Activated T-cell treated with anti-CD3 and anti-CD28 coated beads for 4 hours (primary cell): ENCODE measurements around the gene NXPH1.
A peak's percentile ranks its signal among the peaks of the same experiment; 100 is the strongest.

Experiments
- DNase-seq: peaks from one replicate; pipeline ENCODE4 v3.0.0-alpha.2; 2020

The NXPH1 gene

DNA sequence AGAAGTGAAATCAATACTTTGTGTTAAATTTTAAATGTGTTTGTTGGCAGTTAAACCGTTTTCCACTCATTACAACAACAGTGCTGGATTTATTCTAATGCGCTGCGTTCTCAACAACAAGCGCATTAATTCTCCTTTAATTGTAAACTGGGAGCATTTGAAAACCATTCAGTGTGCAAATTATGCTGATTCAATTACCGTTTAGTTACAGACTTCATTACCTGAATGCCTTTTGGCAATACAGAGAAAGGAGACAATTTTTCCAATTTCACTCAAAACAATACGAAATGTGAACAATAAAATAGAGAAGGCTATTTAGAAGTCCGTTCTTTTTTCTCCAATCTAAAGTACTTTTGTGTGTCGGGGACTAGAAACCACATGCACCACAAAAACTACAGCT is 4.2 kb downstream of the NXPH1 start:
- DNase-seq = no peak

DNA sequence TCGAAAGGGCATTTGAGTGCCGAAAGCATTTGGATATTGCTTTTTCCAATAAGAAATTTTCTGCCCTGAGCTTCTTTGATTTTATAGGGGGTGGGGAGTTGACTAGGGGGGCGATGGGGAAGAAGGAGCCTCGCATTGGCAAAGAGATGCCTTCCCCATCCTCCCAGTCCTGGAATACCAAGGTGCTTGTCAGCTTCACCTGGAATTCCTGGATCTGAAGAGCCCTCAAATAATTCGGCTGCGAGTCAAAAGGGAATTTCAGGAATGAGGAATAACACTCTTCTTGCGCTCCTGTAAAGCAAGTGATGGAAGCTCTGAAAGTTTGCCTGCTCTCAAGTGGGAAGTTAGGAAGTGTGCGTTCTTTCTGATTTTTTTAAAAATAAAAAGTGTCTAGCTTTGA is 7.3 kb downstream of the NXPH1 start:
- DNase-seq = no peak

DNA sequence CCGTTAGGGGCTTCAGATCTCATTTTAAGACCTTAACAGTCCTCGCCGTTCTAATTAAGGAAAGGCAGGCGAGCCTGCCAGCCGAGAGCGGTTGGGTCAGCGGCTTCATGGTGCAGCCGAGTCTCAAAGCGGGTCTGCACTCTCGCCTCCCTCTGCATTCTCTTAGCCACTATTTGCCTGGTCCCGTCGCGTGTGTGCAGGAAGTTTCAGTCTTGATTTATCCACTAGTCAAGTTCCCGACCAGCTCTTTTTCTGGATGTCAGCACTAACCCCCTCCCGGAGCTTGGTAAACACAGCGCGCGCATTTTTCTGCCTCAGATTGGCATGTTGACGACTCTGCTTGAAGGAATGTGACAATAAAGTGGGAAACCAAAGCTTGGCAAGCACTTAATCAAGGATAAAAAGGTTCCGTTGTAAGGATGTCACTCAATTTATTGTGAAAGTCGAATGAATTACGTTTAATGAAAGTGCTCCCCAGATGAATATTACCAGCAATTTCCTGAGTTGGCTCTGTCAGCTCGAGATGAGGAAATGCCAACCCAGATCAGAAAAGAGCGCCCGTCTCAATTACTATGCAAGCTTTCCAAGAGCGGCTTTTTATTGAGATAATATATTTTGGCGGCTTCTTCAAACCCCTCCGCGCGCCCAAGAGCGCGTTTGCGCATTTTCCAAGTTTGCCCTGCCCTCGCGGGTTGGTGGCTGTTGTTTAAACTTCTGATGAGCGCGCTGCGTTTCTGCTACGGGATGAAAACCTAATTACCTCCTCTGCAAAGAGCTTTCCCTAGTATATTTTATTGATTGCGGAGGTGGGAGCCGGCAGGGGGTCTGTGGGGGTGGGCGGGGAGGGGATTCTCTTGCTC is 7.9 kb downstream of the NXPH1 start:
- DNase-seq = no peak

DNA sequence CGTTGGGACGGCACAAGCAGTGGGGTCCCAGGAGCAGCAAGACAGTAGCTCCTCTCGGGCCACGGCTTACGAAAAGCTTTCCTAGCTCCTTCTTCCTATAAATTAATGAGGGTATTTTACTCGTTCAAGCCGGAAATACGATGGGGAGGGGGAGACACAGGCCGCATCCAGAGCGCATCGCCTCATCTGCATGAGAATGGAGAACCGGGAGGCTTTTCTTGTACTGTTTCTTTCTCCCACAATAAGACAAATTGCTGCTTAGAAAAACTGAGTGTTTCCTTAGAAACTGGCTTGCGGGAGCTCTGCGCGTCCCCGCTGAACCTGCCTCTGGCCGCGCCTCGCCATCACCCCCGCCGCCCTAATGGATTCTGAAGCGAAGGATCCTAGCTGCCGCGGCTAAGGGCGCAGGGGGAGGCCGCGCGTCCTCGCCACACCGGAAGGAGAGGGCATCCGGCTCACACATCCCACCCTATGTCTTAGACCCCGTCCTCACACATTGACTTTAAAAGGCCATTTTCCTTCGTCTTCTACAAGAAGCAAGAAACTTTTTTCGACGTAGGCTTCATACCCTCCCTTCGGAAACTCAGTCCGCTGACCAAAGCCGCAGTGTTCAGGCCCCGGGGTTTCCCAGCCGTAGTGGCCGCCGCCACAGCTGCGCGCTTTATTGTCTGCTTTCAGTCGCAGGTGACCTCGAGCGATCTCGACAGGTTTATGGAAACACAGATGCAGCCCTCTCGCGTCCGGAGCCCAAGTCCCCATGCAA is 8.8 kb downstream of the NXPH1 start:
- DNase-seq = no peak

DNA sequence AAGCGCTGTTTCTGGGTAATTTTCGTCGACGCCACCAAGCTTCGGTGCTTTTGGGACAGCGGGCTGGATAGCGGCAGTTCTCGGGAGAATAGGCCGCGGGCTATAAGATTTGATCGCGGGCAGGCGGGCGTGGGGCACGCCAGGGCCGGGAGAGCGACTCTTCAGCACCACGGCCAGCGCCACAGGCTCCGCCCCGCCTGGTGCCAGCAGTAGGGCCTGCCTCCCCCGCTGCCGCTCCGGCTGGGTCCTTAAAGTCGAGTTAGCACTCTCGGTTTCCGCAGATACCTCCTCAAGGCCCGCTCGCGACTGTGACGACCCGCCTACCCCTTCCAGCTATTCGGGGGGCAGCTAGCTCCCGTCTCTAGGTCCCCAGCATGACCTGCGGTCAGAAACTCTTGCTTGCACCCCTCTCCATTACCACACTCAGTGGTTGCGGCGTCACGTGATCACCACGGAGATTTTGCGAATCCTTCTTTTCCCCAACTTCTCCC is 9.4 kb downstream of the NXPH1 start:
- peak; percentile 4 for DNase-seq

DNA sequence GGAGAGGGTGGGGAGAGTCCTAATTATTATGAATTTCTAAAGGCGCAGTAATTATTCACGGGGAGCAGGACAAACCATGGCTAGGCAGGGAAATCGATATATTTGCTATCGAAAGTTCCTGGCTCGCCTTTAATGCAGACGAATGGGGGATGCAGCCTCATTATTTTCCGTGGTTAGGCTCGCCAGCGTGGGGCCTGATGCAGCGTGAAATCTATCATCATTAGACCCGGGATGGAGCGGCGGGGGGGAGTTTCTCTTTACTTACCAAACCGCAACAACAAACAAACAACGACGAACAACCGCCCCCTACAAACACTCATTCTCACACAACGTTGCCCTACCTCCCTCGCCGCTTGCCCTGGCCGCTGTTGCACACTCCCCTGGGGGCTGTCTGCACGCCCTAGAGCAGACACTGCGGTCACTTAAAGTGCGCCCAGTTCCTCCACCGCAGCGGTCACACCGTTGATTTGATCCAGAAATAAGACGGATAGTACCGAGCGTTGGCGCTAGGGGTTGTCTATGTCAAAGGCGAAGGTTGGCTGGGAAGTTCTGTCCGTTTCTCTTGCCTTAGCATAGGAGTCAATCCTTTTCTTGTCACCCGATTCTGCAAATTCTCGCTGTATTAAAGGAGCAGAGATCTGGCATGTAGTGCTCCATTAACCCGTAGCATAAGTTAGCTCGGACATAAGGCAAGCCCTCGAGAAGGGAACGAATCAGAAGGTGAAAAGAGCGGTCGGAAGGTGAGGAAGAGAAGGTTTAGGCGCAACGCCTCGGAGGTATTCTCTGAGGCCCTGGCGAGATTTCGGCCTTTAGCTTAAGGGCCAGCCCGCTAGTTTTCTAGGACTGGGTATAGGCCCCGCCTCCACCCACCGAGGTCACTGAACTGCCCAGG is 10.4 kb downstream of the NXPH1 start:
- no peak for DNase-seq

DNA sequence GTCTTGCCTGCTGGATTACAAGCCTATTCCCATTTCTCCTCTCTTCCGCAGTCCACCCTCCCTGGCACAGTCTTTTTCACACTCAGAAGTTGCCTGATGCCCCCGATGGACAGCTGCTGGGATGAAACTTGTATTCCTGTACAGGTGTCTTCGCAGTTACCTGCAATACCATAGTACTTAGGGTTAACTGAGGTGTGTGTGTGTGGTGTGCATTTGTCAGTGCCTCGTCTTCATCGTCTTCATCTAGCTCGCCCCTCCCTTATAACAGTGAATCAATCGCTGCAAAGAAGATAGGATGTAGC is 11.0 kb downstream of the NXPH1 start:
- DNase-seq = no peak

DNA sequence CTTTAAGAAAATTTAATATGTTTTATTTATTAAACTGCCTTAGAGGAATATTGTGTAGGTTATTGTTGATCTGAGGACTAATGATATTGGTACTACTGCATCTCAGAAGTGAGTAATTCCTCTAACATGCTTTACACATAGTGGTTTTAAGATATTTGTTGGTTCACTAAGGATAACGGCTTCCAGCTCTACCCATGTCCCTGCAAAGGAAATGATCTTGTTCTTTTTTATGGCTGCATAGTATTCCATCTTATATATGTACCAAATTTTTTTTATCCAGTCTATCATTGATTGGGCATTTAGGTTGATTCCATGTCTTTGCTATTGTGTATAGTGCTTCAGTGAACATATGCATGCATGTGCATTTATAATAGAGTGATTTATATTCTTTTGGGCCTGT is 20.1 kb downstream of the NXPH1 start:
- DNase-seq = no peak

DNA sequence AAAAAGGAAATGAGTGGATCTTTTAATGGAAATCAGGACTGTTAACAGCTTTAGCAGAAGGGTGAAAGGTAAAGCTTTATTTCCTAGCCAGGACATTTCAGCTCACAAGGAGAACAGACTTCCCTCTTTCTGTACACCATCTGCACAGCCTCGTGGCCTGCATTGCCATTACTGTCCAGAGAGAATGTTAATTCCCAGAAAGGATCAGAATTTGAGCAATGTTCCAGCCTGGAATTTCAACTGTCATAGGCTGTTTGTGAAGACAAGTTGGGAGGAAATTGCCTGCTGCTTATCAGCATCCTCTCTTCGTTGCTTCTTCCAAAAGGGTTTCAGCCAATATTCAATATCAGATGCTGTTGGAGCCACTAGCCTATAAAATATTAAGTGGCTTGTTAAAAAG is 22.0 kb downstream of the NXPH1 start:
- DNase-seq = no peak

DNA sequence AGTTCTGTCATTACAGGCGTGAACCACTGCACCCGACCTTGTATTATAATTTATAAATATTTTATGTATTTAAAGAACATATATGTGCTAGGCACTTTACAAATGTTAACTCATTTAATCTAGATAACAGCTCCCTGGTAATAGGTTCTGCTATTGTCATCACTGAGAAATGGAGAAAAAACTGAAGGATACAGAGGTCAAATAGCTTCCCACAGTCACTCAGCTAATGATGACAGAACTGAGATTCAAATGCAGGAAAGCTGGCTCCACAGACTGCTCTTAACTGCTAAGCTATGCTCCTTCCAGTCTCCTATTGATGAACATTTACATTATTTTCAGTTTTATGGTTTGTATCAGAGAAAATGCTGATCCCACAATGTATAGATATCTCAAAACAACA is 28.9 kb downstream of the NXPH1 start:
- DNase-seq = no peak

DNA sequence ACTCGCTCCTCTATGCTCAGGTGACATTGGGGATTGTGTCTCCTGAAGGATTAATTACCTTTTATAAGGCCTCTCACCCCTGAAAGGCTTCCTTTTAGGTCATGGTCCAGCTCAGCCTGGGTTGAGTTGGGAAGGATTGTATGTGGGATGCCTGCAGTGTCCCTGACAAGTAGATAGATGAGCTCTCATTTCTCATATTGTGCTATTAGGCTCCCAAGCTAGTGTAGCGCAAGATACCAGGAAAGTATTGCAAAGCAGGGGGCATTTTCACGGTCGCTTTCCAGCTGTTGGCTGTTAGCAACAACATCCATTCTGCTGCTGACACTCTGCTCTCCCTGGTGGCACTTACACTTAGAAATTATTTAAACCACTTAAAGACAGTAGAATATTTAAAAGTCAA is 31.9 kb downstream of the NXPH1 start:
- no peak for DNase-seq

DNA sequence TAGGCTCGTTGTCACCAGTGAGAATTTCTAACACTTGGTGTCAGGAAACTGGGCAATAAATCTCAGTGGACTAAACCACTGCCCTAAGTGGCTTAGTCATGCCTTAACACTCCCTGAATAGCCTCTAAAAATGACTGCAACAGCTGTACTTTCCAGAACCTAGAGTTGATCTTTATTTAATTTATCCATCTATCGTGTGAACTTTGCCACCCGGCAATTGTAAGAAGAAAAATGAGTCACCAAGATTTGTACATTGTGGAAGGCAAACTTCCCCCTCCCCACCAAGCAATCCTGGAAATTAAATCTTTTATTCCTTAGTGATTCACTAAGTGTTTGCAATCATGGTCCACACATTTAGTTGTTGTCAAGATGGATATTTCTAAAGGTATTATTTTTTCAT is 47.1 kb downstream of the NXPH1 start:
- no peak for DNase-seq

DNA sequence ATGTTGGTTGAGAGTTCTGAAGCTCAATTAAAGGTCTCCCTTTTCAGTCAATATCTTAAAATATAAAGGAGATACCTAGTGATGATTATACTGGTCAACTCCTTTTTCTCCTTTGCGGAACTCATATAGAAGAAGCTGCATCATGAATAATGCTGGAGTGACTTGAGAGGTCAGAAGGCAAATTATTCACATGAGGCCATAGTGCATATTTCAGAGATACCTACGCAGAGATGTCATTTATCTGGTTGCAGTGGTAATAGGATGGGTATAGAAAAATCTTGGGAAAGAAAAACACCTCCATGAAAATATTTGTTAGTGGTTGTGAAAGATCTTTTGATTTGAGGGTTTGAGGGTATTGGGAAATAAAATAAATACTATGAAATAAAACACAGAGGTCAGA is 47.7 kb downstream of the NXPH1 start:
- no peak for DNase-seq

DNA sequence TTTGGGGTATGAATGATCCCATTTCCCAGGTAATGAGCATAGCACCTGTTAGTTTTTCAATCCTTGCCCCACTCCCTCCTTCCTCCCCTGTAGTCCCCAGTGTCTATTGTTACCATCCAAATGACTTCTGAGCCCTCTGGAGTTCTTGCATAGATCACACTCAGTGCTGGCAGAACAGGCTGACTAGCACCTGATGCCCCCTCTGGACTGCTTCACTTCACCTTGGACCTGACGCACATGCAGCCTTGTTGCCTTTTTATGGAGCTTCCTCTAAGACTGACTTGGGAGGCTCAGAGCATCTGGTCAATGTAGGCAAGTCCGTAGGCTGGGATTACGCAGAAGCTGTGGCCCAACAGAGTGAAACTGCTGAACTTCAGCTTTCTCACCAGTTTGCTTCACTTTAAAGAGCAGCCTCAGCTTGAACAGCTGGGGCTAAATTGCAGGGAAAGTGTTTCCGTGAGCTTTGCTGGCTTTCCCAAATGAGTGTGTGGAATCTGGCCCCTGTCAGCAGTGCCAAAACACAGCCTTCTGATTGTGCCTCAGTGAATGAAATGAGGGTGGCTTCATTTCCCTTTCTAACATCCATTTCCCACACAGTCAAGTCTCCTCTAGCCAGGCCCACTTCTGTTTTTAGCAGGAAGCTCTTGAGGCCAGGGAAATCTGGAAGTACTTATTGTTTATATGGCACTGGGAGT is 48.5 kb downstream of the NXPH1 start:
- DNase-seq = no peak

DNA sequence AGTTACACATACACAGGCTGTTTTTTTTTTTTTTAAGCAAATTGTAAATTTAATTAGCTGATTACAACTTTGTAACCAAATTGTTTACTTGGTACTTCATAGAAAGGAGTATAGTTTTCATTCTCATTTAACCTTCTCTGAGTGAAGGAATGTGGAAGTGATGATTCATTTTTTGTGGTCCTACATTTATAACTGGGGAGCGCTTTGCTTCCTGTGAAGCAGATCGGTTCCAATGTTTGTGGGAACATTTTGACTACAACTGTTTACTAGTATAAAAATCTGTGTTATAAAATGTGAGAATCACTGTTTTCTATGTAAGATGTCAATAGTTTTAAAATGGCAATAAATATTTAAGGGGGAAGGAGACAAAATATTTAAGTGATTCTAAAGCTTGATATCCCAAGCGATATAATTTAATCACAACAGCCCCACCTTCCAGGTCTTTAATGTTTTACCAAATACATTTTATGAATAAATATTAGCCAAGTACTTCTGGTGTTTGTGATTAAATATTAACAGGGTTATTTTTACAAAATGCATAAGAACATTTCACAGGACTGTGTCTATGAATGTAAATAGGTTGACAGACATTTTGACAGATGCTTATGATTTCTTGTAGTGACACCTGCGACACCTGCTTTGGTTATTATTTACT is 57.1 kb downstream of the NXPH1 start:
- no peak for DNase-seq

DNA sequence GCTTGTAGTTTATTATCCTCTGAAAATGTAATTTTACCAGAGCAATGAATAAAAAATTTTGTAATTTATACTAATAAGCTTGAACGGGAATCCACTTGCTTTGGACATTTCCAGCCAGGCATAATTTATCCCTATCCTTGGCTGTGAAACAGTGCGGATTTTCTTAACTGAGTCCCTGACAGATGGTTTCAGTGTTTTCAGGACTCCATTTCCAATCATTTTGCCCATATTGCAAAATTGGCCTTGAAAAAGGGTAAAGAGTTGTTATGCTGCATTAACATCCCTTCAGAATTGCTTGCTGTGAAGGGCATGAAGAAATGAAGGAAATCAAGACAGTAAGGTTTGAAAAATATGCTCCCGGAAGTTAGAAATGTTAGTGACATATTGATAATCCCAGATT is 57.7 kb downstream of the NXPH1 start:
- DNase-seq = no peak

DNA sequence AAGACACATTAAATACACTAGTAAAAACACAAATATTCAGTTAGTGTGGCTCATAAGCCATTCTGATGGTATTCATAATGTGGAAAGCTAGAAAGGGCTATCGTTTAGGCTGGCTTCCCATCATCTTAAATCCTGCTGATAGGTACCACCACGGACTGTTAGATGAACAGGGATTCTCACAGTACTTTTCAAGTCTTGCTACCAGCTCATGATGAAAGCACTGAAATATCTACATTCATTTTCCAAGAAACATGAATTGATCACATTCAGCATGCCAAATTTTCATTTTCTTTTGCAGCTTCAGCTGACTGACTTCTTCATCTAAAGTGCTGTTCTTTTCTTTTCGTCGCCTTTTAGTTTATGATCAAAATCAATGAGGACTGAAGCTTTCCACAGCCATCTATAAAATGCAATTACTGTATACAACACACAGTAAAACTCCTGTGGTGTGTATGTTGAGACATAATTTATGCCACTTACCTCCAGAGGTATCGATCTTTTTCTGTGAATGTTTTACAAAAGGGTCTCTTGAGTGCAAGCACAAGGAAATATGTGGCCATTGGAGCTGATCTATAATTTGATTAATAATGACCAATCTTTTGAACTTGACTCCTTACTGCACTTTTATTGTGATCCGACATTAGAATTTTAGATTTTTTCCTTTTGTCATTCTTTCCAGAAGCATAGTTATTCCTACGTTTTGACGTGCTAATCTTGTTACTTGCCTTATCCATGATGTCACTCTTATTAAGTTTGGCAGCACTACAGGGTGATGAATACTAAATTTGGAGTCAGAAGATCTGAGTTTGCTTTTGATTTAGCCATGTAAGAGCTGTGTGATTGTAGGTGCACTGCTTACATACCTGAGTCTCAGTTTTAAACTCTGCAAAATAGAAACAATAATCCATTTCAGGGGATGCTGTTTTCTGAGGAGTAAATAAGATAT is 58.4 kb downstream of the NXPH1 start:
- DNase-seq = no peak

DNA sequence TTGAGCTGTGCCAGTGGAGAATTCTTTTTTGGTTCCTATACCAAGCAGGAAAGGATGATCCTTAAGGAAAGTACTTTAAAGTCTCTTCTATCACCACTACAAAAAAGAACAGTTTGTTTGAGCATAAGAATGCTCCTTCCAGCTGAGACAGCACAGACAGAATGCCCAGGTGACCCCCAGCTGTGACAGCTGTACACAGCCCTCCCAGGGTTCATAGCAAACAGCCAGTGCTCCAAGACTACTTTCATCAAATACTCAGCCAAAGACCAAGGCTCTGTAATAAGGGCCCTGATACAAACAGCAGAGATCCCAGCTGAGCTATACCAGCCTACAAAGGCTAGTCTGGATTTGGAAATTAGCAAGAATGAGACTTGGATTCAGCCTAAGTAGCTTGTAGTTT is 65.7 kb downstream of the NXPH1 start:
- no peak for DNase-seq

DNA sequence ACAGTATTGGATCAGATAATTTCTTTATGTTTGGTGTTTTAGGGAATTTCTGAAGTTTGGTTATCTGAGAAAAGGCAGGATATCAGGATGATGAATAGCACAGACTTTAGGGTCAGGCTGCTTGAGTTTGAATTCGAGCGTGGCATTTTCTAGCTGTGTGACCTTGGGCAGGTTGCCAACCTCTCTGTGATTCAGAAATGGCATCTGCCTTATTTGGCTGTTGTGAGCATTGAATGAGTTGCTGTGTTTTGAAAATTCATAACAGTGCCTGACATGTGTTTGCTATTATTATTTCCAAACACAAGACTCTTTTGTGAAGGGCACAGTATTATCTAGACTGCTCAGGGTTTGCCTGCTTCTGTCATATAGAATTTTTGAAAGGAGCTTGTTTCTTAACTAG is 66.9 kb downstream of the NXPH1 start:
- DNase-seq = no peak

DNA sequence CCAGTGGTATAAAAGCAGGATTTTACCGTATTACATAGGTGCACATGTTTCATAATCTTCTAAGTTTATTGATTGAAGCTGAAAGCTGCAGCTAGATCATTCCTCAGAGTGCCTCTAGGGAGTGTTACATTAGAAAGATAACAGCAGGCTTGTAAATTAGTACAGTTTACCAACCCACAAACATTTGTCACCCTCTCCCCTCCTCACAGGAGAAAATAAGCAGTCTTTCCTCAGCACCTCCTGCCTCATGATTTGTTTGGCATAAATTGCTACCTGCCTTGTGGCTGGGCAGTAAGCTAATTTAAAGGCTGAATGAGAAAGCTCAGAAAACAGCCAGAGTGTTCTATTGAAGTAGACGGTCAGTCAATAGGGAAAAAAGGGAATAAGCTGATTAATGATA is 74.2 kb downstream of the NXPH1 start:
- no peak for DNase-seq

DNA sequence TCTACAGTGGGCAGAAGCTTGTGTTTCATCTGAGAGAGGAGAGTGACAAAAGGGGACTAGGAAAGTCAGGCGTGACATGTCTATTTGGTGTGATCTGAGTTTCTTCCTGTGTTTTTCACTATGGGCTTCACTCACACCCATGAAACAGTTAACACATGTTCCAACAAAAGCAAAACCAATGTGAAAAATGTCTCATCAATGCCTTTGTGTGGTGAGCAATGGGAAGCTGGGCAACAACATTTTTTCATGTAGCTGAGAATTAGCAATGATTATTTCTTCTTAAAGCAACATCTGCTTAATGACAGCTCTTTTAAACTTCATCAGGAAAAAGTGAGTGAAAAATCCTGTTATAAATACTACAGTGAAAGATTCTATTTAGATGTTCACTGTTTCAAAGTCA is 76.2 kb downstream of the NXPH1 start:
- DNase-seq = no peak
